ENCODE results near the gene IL36B. TPM values are rescaled to one million over a fixed set of nuclear protein-coding genes. Genes with fewer than 3 reads are reported as not detected.

Gene IL36B
- total and polyA plus RNA-seq, 9 of the 15 experiments (the other 6 are each of a cell fraction or from before 2014, with no cell fraction given), result not detected

DNA sequence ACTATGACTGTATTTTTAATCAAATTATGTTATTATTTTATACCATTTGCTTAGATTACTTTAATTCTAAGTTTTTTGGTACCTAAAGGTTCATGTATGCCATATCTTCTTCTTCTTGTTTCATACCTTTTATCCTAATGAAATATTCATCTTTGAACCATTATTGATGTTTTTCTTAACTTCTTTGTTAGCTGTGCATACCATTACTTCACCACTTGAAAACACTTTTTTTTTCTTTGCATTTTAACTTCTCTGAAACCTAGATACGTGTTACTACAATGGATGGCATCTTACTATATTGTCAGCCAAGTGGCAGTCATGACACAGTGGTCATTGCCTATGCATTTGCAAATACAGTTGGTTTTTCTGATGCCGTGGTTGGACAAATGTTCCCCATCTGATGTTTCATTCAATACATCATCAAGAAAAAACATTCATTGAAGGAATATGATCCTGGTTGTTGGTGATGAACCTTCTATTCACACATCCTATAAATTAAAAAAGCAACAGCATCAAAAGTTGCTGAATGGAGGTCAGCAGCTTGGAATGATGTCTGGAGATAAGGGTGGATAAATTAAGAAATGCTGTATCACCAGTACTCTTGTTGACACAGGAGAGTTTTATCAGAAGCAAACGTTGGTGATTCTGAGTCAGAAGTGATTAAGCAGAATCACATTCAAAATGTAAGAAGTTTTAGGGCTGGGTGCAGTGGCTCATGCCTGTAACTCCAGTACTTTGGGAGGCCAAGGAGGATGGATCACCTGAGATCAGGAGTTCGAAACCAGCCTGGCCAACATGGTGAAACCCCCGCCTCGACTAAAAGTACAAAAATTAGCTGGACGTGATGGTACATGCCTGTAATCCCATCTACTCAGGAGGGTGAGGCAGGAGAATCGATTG, 40.0 kb downstream of the IL36B start (continued):
- TF ChIP-seq ZEB2 (IDR thresholded peaks at IDR 0.05), result 0 out of 2 replicates have a peak, but pooled peaks have one; percentile 80
- TF ChIP-seq CHD2 (IDR thresholded peaks at IDR 0.05; ENCODE audit: low read depth, low read length), result peak; percentile 31; the same call in 1 of the 2 replicates
- TF ChIP-seq ZC3H4 (CRISPR knock-in tag; IDR thresholded peaks at IDR 0.05; ENCODE audit: borderline replicate concordance), result no peak
- TF ChIP-seq, protein P1, sequence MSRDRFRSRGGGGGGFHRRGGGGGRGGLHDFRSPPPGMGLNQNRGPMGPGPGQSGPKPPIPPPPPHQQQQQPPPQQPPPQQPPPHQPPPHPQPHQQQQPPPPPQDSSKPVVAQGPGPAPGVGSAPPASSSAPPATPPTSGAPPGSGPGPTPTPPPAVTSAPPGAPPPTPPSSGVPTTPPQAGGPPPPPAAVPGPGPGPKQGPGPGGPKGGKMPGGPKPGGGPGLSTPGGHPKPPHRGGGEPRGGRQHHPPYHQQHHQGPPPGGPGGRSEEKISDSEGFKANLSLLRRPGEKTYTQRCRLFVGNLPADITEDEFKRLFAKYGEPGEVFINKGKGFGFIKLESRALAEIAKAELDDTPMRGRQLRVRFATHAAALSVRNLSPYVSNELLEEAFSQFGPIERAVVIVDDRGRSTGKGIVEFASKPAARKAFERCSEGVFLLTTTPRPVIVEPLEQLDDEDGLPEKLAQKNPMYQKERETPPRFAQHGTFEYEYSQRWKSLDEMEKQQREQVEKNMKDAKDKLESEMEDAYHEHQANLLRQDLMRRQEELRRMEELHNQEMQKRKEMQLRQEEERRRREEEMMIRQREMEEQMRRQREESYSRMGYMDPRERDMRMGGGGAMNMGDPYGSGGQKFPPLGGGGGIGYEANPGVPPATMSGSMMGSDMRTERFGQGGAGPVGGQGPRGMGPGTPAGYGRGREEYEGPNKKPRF (IDR thresholded peaks at IDR 0.05; ENCODE audit: low read depth, low read length), result no peak
- TF ChIP-seq MYBL2 (IDR thresholded peaks at IDR 0.05; ENCODE audit: low read depth), result peak; percentile 95
- no peak for TF ChIP-seq MYBL2 (CRISPR knock-in tag; IDR thresholded peaks at IDR 0.05; ENCODE audit: borderline replicate concordance)
- TF ChIP-seq MYC (IDR thresholded peaks at IDR 0.05; ENCODE audit: low read depth, low read length), result peak; percentile 52; the same call in 1 of the 2 replicates
- TF ChIP-seq MYC (CRISPR knock-in tag; IDR thresholded peaks at IDR 0.05; ENCODE audit: borderline replicate concordance, low read depth), result no peak

DNA sequence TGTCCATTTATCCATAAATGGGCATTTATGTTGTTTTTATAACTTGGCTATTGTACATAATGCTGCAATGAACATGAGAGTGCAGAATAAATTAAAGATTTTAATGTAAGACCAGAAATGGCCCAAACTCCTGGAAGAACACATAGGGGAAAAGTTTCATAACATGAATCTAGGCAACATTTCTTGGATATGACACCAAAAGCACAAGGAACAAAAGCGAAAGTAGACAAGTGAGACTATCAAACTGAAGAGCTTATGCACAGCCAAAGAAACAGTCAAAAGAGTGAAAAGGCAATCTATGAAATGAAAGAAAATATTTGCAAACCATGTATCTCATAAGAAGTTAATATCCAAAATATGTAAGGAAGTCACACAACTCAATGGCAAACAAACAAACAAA, 41.6 kb downstream of the IL36B start:
- FAIRE-seq (no peak), DNase-seq (ENCODE audit: extremely low read depth in 1 of 4, low spot score in 3 of 4) (no peak), ATAC-seq (no peak)
- POLR2A ChIA-PET, result no interaction called here
- Histone ChIP-seq H3K4me2 (ENCODE audit: insufficient read depth, low read length) (no peak overlapping the region), H3K4me1 (replicated peaks in 1 of 2; ENCODE audit: control insufficient read depth in 2 of 2, insufficient read depth in 2 of 2, low read length in 2 of 2) (peaks cover 4 to 19% of the 10 kb centered on the region in 2 experiments), H3K27me3 (ENCODE audit: control insufficient read depth in 2 of 2, insufficient read depth in 2 of 2, low read length in 2 of 2) (no peaks in the 10 kb centered on the region), H3K36me3 (ENCODE audit: control insufficient read depth, insufficient read depth, low read length) (no peaks in the 10 kb centered on the region), H3K9ac (ENCODE audit: insufficient read depth in 1 of 2, low read depth in 2 of 2, low read length in 2 of 2) (no peak overlapping the region), H3K79me2 (ENCODE audit: control insufficient read depth, insufficient read depth, low read length) (no peaks in the 10 kb centered on the region), H4K20me1 (replicated peaks; ENCODE audit: control insufficient read depth, insufficient read depth, low read length) (no peaks in the 10 kb centered on the region), H3K4me3 (no peak overlapping the region), H3K9me1 (ENCODE audit: control insufficient read depth, insufficient read depth, low read length) (no peaks in the 10 kb centered on the region), H3K9me3 (replicated peaks; ENCODE audit: control insufficient read depth, insufficient read depth, low read depth, low read length) (peaks cover 3% of the 10 kb centered on the region; the same call in 1 of the 2 replicates), H2AFZ (ENCODE audit: low read depth, low read length) (peak overlapping the region; percentile 21), H3K27ac (ENCODE audit: extremely low read depth, low read depth, low read length) (no peak overlapping the region)
- CTCF ChIA-PET (ENCODE audit: low intra/inter-chr PET ratio), result no interaction called here
- in situ Hi-C loops (cut with MboI), result no loop called here
- WGBS (ENCODE audit: insufficient coverage, low coverage, missing lambda C conversion rate), result 92% methylated on average over 1 of the region's 1 CpG
- no TSS peak for BruUV-seq (replicated peaks)
- intact Hi-C loops (cut with micrococcal nuclease), result no loop called here
- TF ChIP-seq, protein P2, sequence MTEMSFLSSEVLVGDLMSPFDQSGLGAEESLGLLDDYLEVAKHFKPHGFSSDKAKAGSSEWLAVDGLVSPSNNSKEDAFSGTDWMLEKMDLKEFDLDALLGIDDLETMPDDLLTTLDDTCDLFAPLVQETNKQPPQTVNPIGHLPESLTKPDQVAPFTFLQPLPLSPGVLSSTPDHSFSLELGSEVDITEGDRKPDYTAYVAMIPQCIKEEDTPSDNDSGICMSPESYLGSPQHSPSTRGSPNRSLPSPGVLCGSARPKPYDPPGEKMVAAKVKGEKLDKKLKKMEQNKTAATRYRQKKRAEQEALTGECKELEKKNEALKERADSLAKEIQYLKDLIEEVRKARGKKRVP (CRISPR knock-in tag; IDR thresholded peaks at IDR 0.05), result no peak
- peak; percentile 98 for TF ChIP-seq ZNF41 (CRISPR knock-in tag; conservative IDR thresholded peaks at IDR 0.05)
